WI38 (cell line): ENCODE measurements around the gene CHAD.

ENCODE experiments used
- H3K4me3 ChIP-seq: 2 replicates; pipeline ENCODE4 v1.5.1; 2011; ENCODE audit warnings: low read depth, mild to moderate bottlenecking, control low read depth, low read length
- TF ChIP-seq, protein P1 (sequence below): IDR thresholded peaks from 2 replicates; pipeline ENCODE4 v1.5.1; 2012; ENCODE audit warnings: low read depth, mild to moderate bottlenecking, control low read depth, low read length

Gene CHAD

DNA sequence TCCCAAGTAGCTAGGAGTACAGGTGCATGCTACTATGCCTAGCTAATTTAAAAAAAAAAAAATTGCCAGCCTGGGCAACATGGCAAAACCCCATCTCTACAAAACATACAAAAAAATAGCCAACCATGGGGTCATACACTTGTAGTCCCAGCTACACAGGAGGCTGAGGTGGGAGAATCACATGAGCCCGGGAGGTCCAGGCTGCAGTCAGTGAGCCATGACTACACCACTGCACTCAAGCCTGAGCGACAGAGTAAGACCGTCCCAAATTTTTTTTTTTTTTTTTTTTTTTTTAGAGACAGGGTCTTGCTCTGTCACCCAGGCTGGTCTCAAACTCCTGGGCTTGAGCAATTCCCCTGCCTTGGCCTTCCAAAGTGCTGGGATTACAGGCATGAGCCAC lies 14.8 kb downstream of the CHAD start:
- TF ChIP-seq, protein P1, sequence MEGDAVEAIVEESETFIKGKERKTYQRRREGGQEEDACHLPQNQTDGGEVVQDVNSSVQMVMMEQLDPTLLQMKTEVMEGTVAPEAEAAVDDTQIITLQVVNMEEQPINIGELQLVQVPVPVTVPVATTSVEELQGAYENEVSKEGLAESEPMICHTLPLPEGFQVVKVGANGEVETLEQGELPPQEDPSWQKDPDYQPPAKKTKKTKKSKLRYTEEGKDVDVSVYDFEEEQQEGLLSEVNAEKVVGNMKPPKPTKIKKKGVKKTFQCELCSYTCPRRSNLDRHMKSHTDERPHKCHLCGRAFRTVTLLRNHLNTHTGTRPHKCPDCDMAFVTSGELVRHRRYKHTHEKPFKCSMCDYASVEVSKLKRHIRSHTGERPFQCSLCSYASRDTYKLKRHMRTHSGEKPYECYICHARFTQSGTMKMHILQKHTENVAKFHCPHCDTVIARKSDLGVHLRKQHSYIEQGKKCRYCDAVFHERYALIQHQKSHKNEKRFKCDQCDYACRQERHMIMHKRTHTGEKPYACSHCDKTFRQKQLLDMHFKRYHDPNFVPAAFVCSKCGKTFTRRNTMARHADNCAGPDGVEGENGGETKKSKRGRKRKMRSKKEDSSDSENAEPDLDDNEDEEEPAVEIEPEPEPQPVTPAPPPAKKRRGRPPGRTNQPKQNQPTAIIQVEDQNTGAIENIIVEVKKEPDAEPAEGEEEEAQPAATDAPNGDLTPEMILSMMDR, result no peak
- no peak overlapping the region for H3K4me3 ChIP-seq

- H3K4me3 ChIP-seq, result no peak overlapping the region
- TF ChIP-seq, protein P1, result no peak
Observed at GRCh38 chr17:50452630-50453300, 15.9 kb downstream of the CHAD start.

DNA sequence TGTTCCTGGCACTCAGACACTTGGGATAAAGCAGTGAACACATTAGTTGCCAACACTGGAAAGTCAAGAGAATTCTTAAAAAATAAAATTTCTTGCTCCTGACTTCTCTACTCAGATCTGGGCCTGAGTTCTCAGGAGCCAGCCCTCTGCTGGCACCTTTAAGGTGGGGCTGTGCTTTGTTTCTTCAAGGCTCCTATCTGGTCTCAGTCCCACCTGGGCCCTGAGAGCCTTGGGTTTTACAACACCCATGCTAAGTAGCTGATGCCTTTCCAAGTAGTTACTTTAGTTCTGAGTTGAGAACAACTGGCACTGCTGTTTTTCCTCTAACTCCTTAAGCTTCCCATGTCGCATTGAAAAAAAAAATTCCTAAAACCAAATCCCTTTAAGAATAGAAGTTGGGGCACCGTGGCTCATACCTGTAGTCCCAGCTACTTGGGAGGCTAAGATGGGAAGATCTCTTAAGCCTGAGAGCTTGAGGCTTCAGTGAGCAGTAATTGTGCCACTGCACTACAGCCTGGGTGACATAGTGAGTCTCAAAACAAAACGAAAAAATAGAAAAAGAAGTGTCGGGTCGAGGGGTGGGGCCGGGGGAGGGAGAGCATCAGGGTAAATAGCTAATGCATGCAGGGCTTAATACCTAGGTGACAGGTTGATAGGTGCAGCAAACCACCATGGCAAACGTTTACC lies 16.6 kb downstream of the CHAD start:
- H3K4me3 ChIP-seq, result no peak overlapping the region
- TF ChIP-seq, protein P1, result no peak

- TF ChIP-seq, protein P1, result no peak
- no peak overlapping the region for H3K4me3 ChIP-seq
Observed at GRCh38 chr17:50448643-50449042, 20.0 kb downstream of the CHAD start.

DNA sequence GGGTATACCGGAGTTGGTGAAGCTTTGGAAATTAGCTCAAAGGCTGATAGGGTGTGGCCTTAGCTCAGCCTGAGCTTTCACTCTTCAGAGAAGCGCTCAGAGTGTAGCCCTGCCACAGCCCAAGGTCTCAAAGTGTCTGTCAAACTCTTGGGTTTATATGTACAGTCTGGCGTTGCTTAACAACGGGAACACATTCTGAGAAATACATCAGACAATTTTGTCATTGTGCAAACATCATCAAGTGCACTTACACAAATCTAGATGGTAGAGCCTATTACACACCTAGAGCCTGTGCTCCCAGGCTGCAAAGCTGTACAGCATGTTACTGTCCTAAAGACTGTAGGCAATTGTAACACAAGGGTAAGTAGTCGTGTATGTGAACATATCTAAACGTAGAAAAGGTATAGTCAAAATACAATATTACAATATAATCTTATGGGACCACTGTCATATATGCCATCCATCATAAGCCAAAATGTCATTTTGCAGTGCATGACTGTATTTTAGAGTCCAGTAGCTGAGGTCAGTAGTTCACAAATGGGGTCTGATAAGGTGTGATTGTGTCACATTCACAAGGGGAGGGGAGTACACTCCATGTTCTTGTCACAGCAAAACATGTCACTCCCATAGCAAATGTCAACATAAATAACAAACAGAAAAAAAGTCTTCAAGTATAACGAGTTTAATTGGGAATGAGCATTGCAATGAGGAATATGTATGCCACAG lies 20.6 kb downstream of the CHAD start:
- no peak overlapping the region for H3K4me3 ChIP-seq
- TF ChIP-seq, protein P1, result no peak

DNA sequence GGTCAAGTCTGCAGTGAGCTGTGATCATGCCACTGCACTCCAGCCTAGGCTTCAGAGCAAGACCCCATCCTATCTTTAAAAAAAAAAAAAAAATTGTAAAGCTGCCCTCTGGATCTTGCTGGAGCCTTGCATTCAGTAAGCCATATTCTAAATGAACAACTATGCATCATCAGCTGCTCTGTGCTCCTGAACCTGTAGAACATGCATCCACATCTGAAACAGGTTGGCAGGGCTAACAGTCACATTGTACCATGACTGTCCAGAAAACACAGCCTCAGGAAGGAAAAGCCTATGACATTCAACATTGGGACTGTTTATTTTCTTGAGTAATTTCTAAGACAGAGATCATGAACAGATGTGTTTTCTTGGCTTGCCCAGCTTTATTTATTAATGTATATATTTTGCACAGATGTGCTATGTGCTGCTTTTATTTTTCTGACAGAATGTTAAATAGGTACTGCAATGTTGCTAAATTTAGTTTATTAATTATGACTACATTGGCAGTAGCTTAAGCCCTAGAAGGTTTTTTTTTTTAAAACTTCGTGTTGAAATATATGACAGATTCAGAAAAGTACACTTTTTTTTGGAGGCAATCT lies 22.9 kb downstream of the CHAD start:
- no peak overlapping the region for H3K4me3 ChIP-seq
- TF ChIP-seq, protein P1, result no peak
